ENCODE measurements around the gene PLA2G2A. TPM values are rescaled to one million over a fixed set of nuclear protein-coding genes. Genes with fewer than 3 reads are reported as not detected.

PLA2G2A gene
- total and polyA plus RNA-seq, 10 of the 15 experiments (the other 5 are each of a cell fraction or from before 2014, with no cell fraction given), result 0.36 TPM; not detected in 9

DNA sequence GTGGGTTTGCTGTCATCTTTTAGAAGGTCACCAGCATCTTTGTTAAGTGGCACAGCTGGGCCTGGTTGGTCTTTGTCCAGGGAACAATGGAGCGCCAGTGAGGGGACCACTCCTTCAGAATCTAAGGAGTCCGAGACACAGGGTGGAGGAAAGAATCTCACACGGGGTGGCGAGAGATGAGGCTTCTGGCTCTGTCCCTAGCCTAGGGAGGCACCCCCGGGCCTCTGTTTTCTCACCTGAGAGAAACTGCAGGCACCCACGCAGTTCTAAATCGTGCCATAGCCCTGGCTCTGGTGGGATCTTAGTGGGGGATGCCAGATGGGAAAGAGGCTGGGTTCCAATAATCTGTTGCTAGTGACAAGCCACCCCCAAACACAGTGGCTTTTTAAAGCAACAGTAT lies 45.1 kb downstream of the PLA2G2A start:
- Histone ChIP-seq H3K9me3 (replicated peaks; ENCODE audit: control insufficient read depth, insufficient read depth, low read length) (peaks cover 3% of the 10 kb centered on the region; the same call in 1 of the 3 replicates), H3K27ac (ENCODE audit: control insufficient read depth, insufficient read depth) (no peak overlapping the region), H3K4me1 (ENCODE audit: control insufficient read depth, insufficient read depth, low read length) (no peaks in the 10 kb centered on the region), H4K20me1 (ENCODE audit: control insufficient read depth, insufficient read depth) (no peaks in the 10 kb centered on the region), H2AFZ (ENCODE audit: control insufficient read depth, low read depth, low read length) (no peak overlapping the region), H3K9ac (ENCODE audit: control insufficient read depth, insufficient read depth, low read length) (no peak overlapping the region), H3K36me3 (ENCODE audit: control insufficient read depth in 2 of 2, insufficient read depth in 2 of 2, low read length in 1 of 2) (no peaks in the 10 kb centered on the region), H3K79me2 (ENCODE audit: control insufficient read depth, insufficient read depth, low read length) (no peaks in the 10 kb centered on the region), H3K27me3 (replicated peaks in 1 of 2; ENCODE audit: control insufficient read depth in 2 of 2, insufficient read depth in 2 of 2, low read length in 1 of 2) (no peaks in the 10 kb centered on the region), H3K4me3 (no peak overlapping the region), H3K4me2 (ENCODE audit: control insufficient read depth, insufficient read depth) (no peak overlapping the region)
- ChIA-PET CTCF (no interaction called here), RAD21 (ENCODE audit: unreplicated experiment) (interaction anchor here (0.8 kb wide), 1 partner anchor 14 kb away, joined by 3 read pairs; no protein-coding TSS in a partner anchor), SMC1A (ENCODE audit: uncharacterized antibody, unreplicated experiment) (no interaction called here), POLR2A (no interaction called here)
- 34% methylated on average over 7 of the region's 7 CpGs for WGBS (ENCODE audit: insufficient coverage, insufficient replicate concordance, low lambda C conversion rate, missing lambda C conversion rate)
- no TSS peak for BruUV-seq (replicated peaks)
- no peak for ATAC-seq
- TF ChIP-seq, protein P1, sequence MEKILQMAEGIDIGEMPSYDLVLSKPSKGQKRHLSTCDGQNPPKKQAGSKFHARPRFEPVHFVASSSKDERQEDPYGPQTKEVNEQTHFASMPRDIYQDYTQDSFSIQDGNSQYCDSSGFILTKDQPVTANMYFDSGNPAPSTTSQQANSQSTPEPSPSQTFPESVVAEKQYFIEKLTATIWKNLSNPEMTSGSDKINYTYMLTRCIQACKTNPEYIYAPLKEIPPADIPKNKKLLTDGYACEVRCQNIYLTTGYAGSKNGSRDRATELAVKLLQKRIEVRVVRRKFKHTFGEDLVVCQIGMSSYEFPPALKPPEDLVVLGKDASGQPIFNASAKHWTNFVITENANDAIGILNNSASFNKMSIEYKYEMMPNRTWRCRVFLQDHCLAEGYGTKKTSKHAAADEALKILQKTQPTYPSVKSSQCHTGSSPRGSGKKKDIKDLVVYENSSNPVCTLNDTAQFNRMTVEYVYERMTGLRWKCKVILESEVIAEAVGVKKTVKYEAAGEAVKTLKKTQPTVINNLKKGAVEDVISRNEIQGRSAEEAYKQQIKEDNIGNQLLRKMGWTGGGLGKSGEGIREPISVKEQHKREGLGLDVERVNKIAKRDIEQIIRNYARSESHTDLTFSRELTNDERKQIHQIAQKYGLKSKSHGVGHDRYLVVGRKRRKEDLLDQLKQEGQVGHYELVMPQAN (conservative IDR thresholded peaks at IDR 0.05), result no peak
- TF ChIP-seq, protein P2, sequence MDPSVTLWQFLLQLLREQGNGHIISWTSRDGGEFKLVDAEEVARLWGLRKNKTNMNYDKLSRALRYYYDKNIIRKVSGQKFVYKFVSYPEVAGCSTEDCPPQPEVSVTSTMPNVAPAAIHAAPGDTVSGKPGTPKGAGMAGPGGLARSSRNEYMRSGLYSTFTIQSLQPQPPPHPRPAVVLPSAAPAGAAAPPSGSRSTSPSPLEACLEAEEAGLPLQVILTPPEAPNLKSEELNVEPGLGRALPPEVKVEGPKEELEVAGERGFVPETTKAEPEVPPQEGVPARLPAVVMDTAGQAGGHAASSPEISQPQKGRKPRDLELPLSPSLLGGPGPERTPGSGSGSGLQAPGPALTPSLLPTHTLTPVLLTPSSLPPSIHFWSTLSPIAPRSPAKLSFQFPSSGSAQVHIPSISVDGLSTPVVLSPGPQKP (IDR thresholded peaks at IDR 0.05; ENCODE audit: low read depth, low read length), result no peak
- no peak for TF ChIP-seq CHD1 (IDR thresholded peaks at IDR 0.05; ENCODE audit: low read depth, low read length)
- TF ChIP-seq RAD51 (IDR thresholded peaks at IDR 0.05), result no peak
- TF ChIP-seq SIX5 (IDR thresholded peaks at IDR 0.05; ENCODE audit: low read depth, low read length, severe bottlenecking), result no peak
- TF ChIP-seq SUZ12 (IDR thresholded peaks at IDR 0.05; ENCODE audit: unreplicated experiment), result no peak
- TF ChIP-seq RB1 (IDR thresholded peaks at IDR 0.05; ENCODE audit: borderline replicate concordance), result no peak
- no peak for FAIRE-seq
- DNase-seq (ENCODE audit: low read depth, low spot score), result no peak
- in situ Hi-C loops (cut with MboI), result no loop called here
- intact Hi-C loops (cut with micrococcal nuclease; ENCODE audit: unreplicated experiment), result no loop called here

Measured in GM12878 (cell line).